GM19351 (cell line): ENCODE measurements around the gene OSTC.
"Not testable (repeated sequence)": the region's sequence is repeated elsewhere in the genome, so short reads cannot be mapped to it uniquely, and the experiment has no call there.

ENCODE experiments used
- ATAC-seq: cut with Tn5 transposase; IDR thresholded peaks from one replicate; pipeline ENCODE4 v1.9.1; 2021; ENCODE audit warnings: mild to moderate bottlenecking, moderate library complexity; ENCODE audit not compliant: unreplicated experiment

Gene OSTC

GRCh38 chr4:108710578-108710977 lies 60.2 kb downstream of the OSTC start:
- not testable (repeated sequence) for ATAC-seq

GRCh38 chr4:108714880-108715279 lies 64.5 kb downstream of the OSTC start:
- no peak for ATAC-seq

- ATAC-seq = no peak
Observed at GRCh38 chr4:108716340-108716739, 65.9 kb downstream of the OSTC start.

- no peak for ATAC-seq
Observed at GRCh38 chr4:108717386-108717785, 67.0 kb downstream of the OSTC start.
